Endothelial cell of umbilical vein (primary cell): ENCODE results near the gene CYP39A1. TPM values are rescaled to one million over a fixed set of nuclear protein-coding genes. Genes with fewer than 3 reads are reported as not detected.

Source experiments
- BruUV-seq: library from RNA; stranded (reverse); fragments of 400-500 nt; replicated peaks from 2 replicates; lab custom pipeline; 2021; lab: Mats Ljungman, UMichigan
- CTCF ChIA-PET: fragments of 300-600, 350-600 bp; sonication (Branson Sonifier 250); formaldehyde crosslinking; loops from one replicate; lab custom pipeline; 2021; ENCODE audit warnings: antibody characterized with exemption, inconsistent platforms; lab: Charles Lee
- POLR2A ChIA-PET: fragments of 300-600, 350-600 bp; sonication (Branson Sonifier 250); formaldehyde crosslinking; loops from one replicate; lab custom pipeline; 2021; ENCODE audit warnings: antibody characterized with exemption, inconsistent platforms; lab: Charles Lee
- DNase-seq: peaks from one replicate; pipeline ENCODE4 v3.0.0-alpha.2; 2011; ENCODE audit warnings: low read depth, low spot score
- FAIRE-seq: peaks from 2 replicates; lab custom pipeline; 2011; peaks lifted over from hg19 to GRCh38; lab: Jason Lieb, UNC
- H2AFZ ChIP-seq: 2 replicates; pipeline ENCODE4 v1.6.0; 2012; ENCODE audit warnings: low read depth, low read length, control low read depth, inconsistent platforms
- H3K27ac ChIP-seq: 2 replicates; pipeline ENCODE4 v1.5.1; 2011; ENCODE audit warnings: low read depth, mild to moderate bottlenecking, control low read depth, low read length, moderate library complexity; ENCODE audit not compliant: insufficient read depth
- H3K27me3 ChIP-seq, 2 experiments: 2 replicates each; pipeline versions ENCODE4 v1.6.0 to v1.6.1; 2011; ENCODE audit warnings: low read length in 2 of 2, mixed read lengths in 1 of 2; ENCODE audit not compliant: control insufficient read depth in 2 of 2, insufficient read depth in 2 of 2
- H3K36me3 ChIP-seq, 2 experiments: 2 replicates in 1 of 2; 3 replicates in 1 of 2; pipeline ENCODE4 v1.5.1; 2011; ENCODE audit warnings: low read length in 2 of 2, mild to moderate bottlenecking in 1 of 2, moderate library complexity in 1 of 2; ENCODE audit not compliant: control insufficient read depth in 2 of 2, insufficient read depth in 2 of 2; ENCODE audit errors: extremely low read depth in 1 of 2
- H3K4me1 ChIP-seq: 3 replicates; pipeline ENCODE4 v1.5.1; 2011; ENCODE audit warnings: mild to moderate bottlenecking, low read length; ENCODE audit not compliant: control insufficient read depth, insufficient read depth; ENCODE audit errors: extremely low read depth
- H3K4me2 ChIP-seq: 2 replicates; pipeline ENCODE4 v1.6.1; 2011; ENCODE audit warnings: low read length, control low read depth, mixed read lengths; ENCODE audit not compliant: insufficient read depth
- H3K4me3 ChIP-seq, 3 experiments: fragments of 200-600 bp in 1 of 3; sonication (generic), shearing (Covaris generic) in 1 of 3; replicated peaks in 1 of 3; 2 replicates each; pipeline ENCODE4 v1.5.1; 2011 to 2016; ENCODE audit warnings: control low read depth in 3 of 3, low read length in 3 of 3, mild to moderate bottlenecking in 2 of 3, inconsistent platforms in 1 of 3, low read depth in 1 of 3, moderate library complexity in 1 of 3; ENCODE audit not compliant: insufficient read depth in 1 of 3
- H3K79me2 ChIP-seq: 2 replicates; pipeline ENCODE4 v1.6.0; 2012; ENCODE audit warnings: low read length, inconsistent platforms; ENCODE audit not compliant: control insufficient read depth, insufficient read depth
- H3K9ac ChIP-seq: replicated peaks from 2 replicates; pipeline ENCODE3; 2011; ENCODE audit warnings: low read length, control low read depth; ENCODE audit not compliant: insufficient read depth; ENCODE audit errors: extremely low read depth
- H3K9me1 ChIP-seq: replicated peaks from 3 replicates; pipeline ENCODE4 v1.6.0; 2011; ENCODE audit warnings: mild to moderate bottlenecking, low read length; ENCODE audit not compliant: control insufficient read depth, insufficient read depth; ENCODE audit errors: extremely low read depth
- H3K9me3 ChIP-seq: replicated peaks from 2 replicates; pipeline ENCODE4 v1.5.1; 2012; ENCODE audit warnings: low read length, inconsistent platforms; ENCODE audit not compliant: control insufficient read depth, insufficient read depth
- H4K20me1 ChIP-seq: replicated peaks from 2 replicates; pipeline ENCODE3; 2011; ENCODE audit warnings: mild to moderate bottlenecking, low read length; ENCODE audit not compliant: control insufficient read depth, insufficient read depth; ENCODE audit errors: extremely low read depth
- EZH2 ChIP-seq: IDR thresholded peaks from 2 replicates; pipeline ENCODE4 v1.6.1; 2012; ENCODE audit warnings: borderline replicate concordance, low read depth, mild to moderate bottlenecking, moderate library complexity, low read length, inconsistent platforms; ENCODE audit not compliant: severe bottlenecking
- FOS ChIP-seq: IDR thresholded peaks from 2 replicates; pipeline ENCODE4 v1.6.1; 2011; ENCODE audit warnings: mild to moderate bottlenecking, low read length, moderate library complexity, borderline replicate concordance; ENCODE audit not compliant: insufficient read depth
- GATA2 ChIP-seq: IDR thresholded peaks from 2 replicates; pipeline ENCODE4 v1.7.0; 2011; ENCODE audit warnings: low read depth, mild to moderate bottlenecking, moderate library complexity, mixed read lengths, low read length; ENCODE audit not compliant: insufficient read length, insufficient read depth
- JUN ChIP-seq: IDR thresholded peaks from 2 replicates; pipeline ENCODE4 v1.6.1; 2011; ENCODE audit warnings: borderline replicate concordance, low read depth; ENCODE audit not compliant: insufficient read length, insufficient read depth
- MYC ChIP-seq: IDR thresholded peaks from one replicate; pipeline ENCODE4 v1.6.1; 2011; ENCODE audit warnings: mild to moderate bottlenecking, low read depth, low read length
- POLR2A ChIP-seq: IDR thresholded peaks from 2 replicates; pipeline ENCODE4 v1.6.1; 2012; ENCODE audit warnings: low read depth, mild to moderate bottlenecking, control low read depth, low read length
- POLR2AphosphoS5 ChIP-seq: IDR thresholded peaks from 2 replicates; pipeline ENCODE4 v1.6.1; 2012; ENCODE audit warnings: low read depth, mild to moderate bottlenecking, control low read depth, low read length, moderate library complexity; ENCODE audit not compliant: insufficient read depth
- dilution Hi-C: fragments of 300-500 bp; cut with MboI; formaldehyde crosslinking; loops from one replicate; pipeline ENCODE4 v1.15.0; 2019; ENCODE audit warnings: low sequenced_read_pairs; ENCODE audit not compliant: extremely low pct_ligation_motif_present
- intact Hi-C: fragments of 100-400 bp; cut with micrococcal nuclease; formaldehyde crosslinking; loops from one replicate; pipeline ENCODE4 v1.10.0; 2022
- polyA plus RNA-seq, 4 experiments: library from polyadenylated mRNA; depleted of rRNA in 3 of 4; stranded (reverse) in 3 of 4; unstranded in 1 of 4; fragments of >200 nt; gene quantifications; 2 replicates each; pipeline versions ENCODE4 v1.2.1 to v1.2.3, GENCODE V29; 2011 to 2012; ENCODE audit warnings: missing spikeins in 1 of 4
- total RNA-seq: library from RNA; stranded (reverse); gene quantifications from 2 replicates; pipeline ENCODE4 v1.2.3, GENCODE V29; 2021
- TF ChIP-seq, protein P1 (sequence below): IDR thresholded peaks from 2 replicates; pipeline ENCODE4 v1.6.1; 2011; ENCODE audit not compliant: insufficient read depth, insufficient read length
- TF ChIP-seq, protein P2 (sequence below), 2 donors: IDR thresholded peaks; 1 replicate in 1 of 2; 2 replicates in 1 of 2; pipeline ENCODE4 v1.5.1; 2011; ENCODE audit warnings: low read length in 2 of 2, mild to moderate bottlenecking in 2 of 2, moderate library complexity in 2 of 2, control low read depth in 1 of 2, inconsistent platforms in 1 of 2, low read depth in 1 of 2; ENCODE audit not compliant: insufficient read depth in 1 of 2; ENCODE audit errors: extremely low read depth in 1 of 2

CYP39A1 gene
- total and polyA plus RNA-seq, 2 donors (not counting 3 experiments of a cell fraction or from before 2014, with no cell fraction given): not detected

DNA sequence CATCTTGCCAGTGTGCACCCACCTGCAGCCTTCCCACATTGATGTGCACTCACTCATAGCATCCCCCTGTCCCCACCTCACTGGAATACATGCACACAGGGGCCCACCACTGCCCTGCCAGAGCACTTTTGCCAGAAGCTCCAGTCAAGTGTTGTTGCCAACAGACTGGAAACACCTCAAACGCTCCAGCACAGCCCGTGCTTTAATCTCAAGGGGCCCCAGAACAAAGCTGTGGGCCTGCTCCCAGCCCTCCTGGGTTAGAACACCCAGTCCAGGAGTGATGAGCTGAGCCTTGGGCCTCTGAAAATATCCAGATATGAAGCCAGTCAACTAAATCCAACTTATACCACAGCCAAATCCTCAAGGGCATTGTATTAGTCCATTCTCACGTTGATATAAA lies 77.1 kb downstream of the CYP39A1 start:
- H3K9me3 ChIP-seq: no peaks in the 10 kb centered on the region
- no peaks in the 10 kb centered on the region for H3K36me3 ChIP-seq
- ChIA-PET POLR2A (no interaction called here), CTCF (no interaction called here)
- FAIRE-seq (no peak), DNase-seq (no peak)
- no peaks in the 10 kb centered on the region for H3K9me1 ChIP-seq
- H3K4me3 ChIP-seq: no peak overlapping the region
- H3K79me2 ChIP-seq: no peaks in the 10 kb centered on the region
- no peak overlapping the region for H2AFZ ChIP-seq
- TF ChIP-seq GATA2: no peak
- TF ChIP-seq, protein P1, sequence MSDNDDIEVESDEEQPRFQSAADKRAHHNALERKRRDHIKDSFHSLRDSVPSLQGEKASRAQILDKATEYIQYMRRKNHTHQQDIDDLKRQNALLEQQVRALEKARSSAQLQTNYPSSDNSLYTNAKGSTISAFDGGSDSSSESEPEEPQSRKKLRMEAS: no peak
- TF ChIP-seq POLR2A: no peak
- TF ChIP-seq MYC: no peak
- TF ChIP-seq, protein P2, sequence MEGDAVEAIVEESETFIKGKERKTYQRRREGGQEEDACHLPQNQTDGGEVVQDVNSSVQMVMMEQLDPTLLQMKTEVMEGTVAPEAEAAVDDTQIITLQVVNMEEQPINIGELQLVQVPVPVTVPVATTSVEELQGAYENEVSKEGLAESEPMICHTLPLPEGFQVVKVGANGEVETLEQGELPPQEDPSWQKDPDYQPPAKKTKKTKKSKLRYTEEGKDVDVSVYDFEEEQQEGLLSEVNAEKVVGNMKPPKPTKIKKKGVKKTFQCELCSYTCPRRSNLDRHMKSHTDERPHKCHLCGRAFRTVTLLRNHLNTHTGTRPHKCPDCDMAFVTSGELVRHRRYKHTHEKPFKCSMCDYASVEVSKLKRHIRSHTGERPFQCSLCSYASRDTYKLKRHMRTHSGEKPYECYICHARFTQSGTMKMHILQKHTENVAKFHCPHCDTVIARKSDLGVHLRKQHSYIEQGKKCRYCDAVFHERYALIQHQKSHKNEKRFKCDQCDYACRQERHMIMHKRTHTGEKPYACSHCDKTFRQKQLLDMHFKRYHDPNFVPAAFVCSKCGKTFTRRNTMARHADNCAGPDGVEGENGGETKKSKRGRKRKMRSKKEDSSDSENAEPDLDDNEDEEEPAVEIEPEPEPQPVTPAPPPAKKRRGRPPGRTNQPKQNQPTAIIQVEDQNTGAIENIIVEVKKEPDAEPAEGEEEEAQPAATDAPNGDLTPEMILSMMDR (IDR thresholded peaks at IDR 0.05; ENCODE audit: extremely low read depth in 1 of 2, insufficient read depth in 1 of 2, low read depth in 1 of 2, low read length in 2 of 2): no peak
- no peak for TF ChIP-seq EZH2
- TF ChIP-seq JUN: no peak
- TF ChIP-seq POLR2AphosphoS5: no peak
- TF ChIP-seq FOS: no peak
- dilution Hi-C loops: no loop called here
- no TSS peak for BruUV-seq
- H3K4me1 ChIP-seq: no peaks in the 10 kb centered on the region
- H3K27ac ChIP-seq: no peak overlapping the region
- no peak overlapping the region for H3K9ac ChIP-seq
- H3K27me3 ChIP-seq: no peaks in the 10 kb centered on the region
- H4K20me1 ChIP-seq: no peaks in the 10 kb centered on the region
- H3K4me2 ChIP-seq: no peak overlapping the region
- intact Hi-C loops: no loop called here
